Thoracic aorta (tissue), 2 donors: ENCODE measurements around the gene ERCC8. TPM values are rescaled to one million over a fixed set of nuclear protein-coding genes. Genes with fewer than 3 reads are reported as not detected.

Experiments used
- ATAC-seq: fragments of 150-250 bp; one replicate; pipeline ENCODE4 v1.8.0; 2017; ENCODE audit warnings: low read depth; ENCODE audit not compliant: insufficient number of reproducible peaks, low FRiP score
- DNase-seq: peaks from one replicate; pipeline ENCODE4 v3.0.0-alpha.2; 2020; ENCODE audit warnings: low spot score
- H3K27ac ChIP-seq, 2 donors: fragments of 200-600 bp; sonication (generic); 1 replicate in 1 of 2; 2 replicates in 1 of 2; pipeline ENCODE4 v1.5.1; 2016; ENCODE audit warnings: mild to moderate bottlenecking in 2 of 2, moderate library complexity in 2 of 2
- H3K27me3 ChIP-seq: fragments of 200-600 bp; sonication (generic); replicated peaks from 2 replicates; pipeline ENCODE4 v1.6.0; 2016; ENCODE audit warnings: mild to moderate bottlenecking; ENCODE audit not compliant: insufficient read depth
- H3K36me3 ChIP-seq: fragments of 200-600 bp; sonication (generic); one replicate; pipeline ENCODE4 v1.5.1; 2016
- H3K4me1 ChIP-seq, 2 donors: fragments of 200-600 bp; sonication (generic); 1 replicate in 1 of 2; 2 replicates in 1 of 2; pipeline versions ENCODE4 v1.5.1 to v1.6.0; 2016; ENCODE audit warnings: low read depth in 2 of 2, mild to moderate bottlenecking in 1 of 2; ENCODE audit not compliant: control insufficient read depth in 1 of 2
- H3K4me3 ChIP-seq: fragments of 200-600 bp; sonication (generic); 2 replicates; pipeline ENCODE4 v1.5.1; 2016; ENCODE audit warnings: mild to moderate bottlenecking
- H3K9me3 ChIP-seq: fragments of 200-600 bp; sonication (generic); 2 replicates; pipeline ENCODE4 v1.5.1; 2016
- CTCF ChIP-seq: fragments of 200-600 bp; sonication (generic); IDR thresholded peaks from one replicate; pipeline ENCODE4 v1.5.1; 2019; ENCODE audit warnings: antibody characterized with exemption
- total RNA-seq, 2 donors: library from RNA; depleted of rRNA; stranded (reverse); fragments of >200 nt; gene quantifications; one replicate each; pipeline versions ENCODE4 v1.1.0 to v1.2.3, GENCODE V29; 2016

ERCC8 gene
- total RNA-seq, 2 donors from 2014 or later, result 11.0 to 13.0 TPM

GRCh38 chr5:60835554-60835953, 109.3 kb downstream of the ERCC8 start:
- H3K9me3 ChIP-seq, result no peaks in the 10 kb centered on the region
- ATAC-seq, result no peak
- no peak overlapping the region for H3K27ac ChIP-seq
- H3K4me3 ChIP-seq, result no peak overlapping the region
- no peak for TF ChIP-seq CTCF
- H3K27me3 ChIP-seq, result no peaks in the 10 kb centered on the region
- no peaks in the 10 kb centered on the region for H3K4me1 ChIP-seq
- DNase-seq, result no peak
- no peaks in the 10 kb centered on the region for H3K36me3 ChIP-seq

GRCh38 chr5:60833520-60833919, 111.3 kb downstream of the ERCC8 start:
- TF ChIP-seq CTCF, result no peak
- H3K36me3 ChIP-seq, result no peaks in the 10 kb centered on the region
- H3K4me1 ChIP-seq, result no peaks in the 10 kb centered on the region
- H3K27ac ChIP-seq, result no peak overlapping the region
- no peaks in the 10 kb centered on the region for H3K27me3 ChIP-seq
- DNase-seq (no peak), ATAC-seq (no peak)
- no peak overlapping the region for H3K4me3 ChIP-seq
- H3K9me3 ChIP-seq, result no peaks in the 10 kb centered on the region

GRCh38 chr5:60830581-60831127, 114.2 kb downstream of the ERCC8 start:
- ATAC-seq (no peak), DNase-seq (no peak)

GRCh38 chr5:60829490-60830266, 115.2 kb downstream of the ERCC8 start:
- H3K36me3 ChIP-seq, result no peaks in the 10 kb centered on the region
- H3K4me3 ChIP-seq, result no peak overlapping the region
- H3K9me3 ChIP-seq, result no peaks in the 10 kb centered on the region
- ATAC-seq (no peak), DNase-seq (no peak)
- no peaks in the 10 kb centered on the region for H3K27me3 ChIP-seq
- H3K27ac ChIP-seq, result no peak overlapping the region
- no peaks in the 10 kb centered on the region for H3K4me1 ChIP-seq
- TF ChIP-seq CTCF, result no peak

More at GRCh38 chr5:60830581-60831127, 114.2 kb downstream of the ERCC8 start:
- Histone ChIP-seq H3K4me3 (no peak overlapping the region), H3K9me3 (no peaks in the 10 kb centered on the region), H3K4me1 (no peaks in the 10 kb centered on the region), H3K27ac (no peak overlapping the region), H3K27me3 (no peaks in the 10 kb centered on the region), H3K36me3 (no peaks in the 10 kb centered on the region)
- TF ChIP-seq CTCF, result no peak

- H3K36me3 ChIP-seq, result no peaks in the 10 kb centered on the region
- no peaks in the 10 kb centered on the region for H3K9me3 ChIP-seq
- no peaks in the 10 kb centered on the region for H3K27me3 ChIP-seq
- TF ChIP-seq CTCF, result no peak
- no peak for ATAC-seq
- H3K4me1 ChIP-seq, result no peaks in the 10 kb centered on the region
- no peak overlapping the region for H3K4me3 ChIP-seq
- no peak for DNase-seq
- no peak overlapping the region for H3K27ac ChIP-seq
Observed at GRCh38 chr5:60827201-60827600, 117.7 kb downstream of the ERCC8 start.
